Ishikawa (cell line): Measurements from ENCODE around the gene GCDH.

Experiments used
- CEBPB ChIP-seq: IDR thresholded peaks from 2 replicates; pipeline ENCODE4 v1.6.1; 2012
- CREB1 ChIP-seq: IDR thresholded peaks from 2 replicates; pipeline ENCODE4 v1.6.1; 2012; ENCODE audit warnings: low read depth
- EGR1 ChIP-seq: IDR thresholded peaks from 2 replicates; pipeline ENCODE4 v1.6.1; 2012
- EP300 ChIP-seq: IDR thresholded peaks from 2 replicates; pipeline ENCODE4 v1.6.1; 2012; ENCODE audit warnings: borderline replicate concordance
- FOXM1 ChIP-seq: IDR thresholded peaks from 2 replicates; pipeline ENCODE4 v1.6.1; 2012; ENCODE audit warnings: low read depth, borderline replicate concordance
- NFIC ChIP-seq: IDR thresholded peaks from 2 replicates; pipeline ENCODE4 v1.6.1; 2012
- RAD21 ChIP-seq: IDR thresholded peaks from 2 replicates; pipeline ENCODE4 v1.6.1; 2012; ENCODE audit warnings: low read depth
- TAF1 ChIP-seq: IDR thresholded peaks from 2 replicates; pipeline ENCODE4 v1.6.1; 2012; ENCODE audit warnings: low read depth, mild to moderate bottlenecking
- TCF12 ChIP-seq: IDR thresholded peaks from 2 replicates; pipeline ENCODE4 v1.6.1; 2012; ENCODE audit warnings: low read depth
- TEAD4 ChIP-seq: IDR thresholded peaks from 2 replicates; pipeline ENCODE4 v1.6.1; 2012
- YY1 ChIP-seq: IDR thresholded peaks from 2 replicates; pipeline ENCODE4 v1.6.1; 2012; ENCODE audit warnings: low read depth
- ZBTB7A ChIP-seq: IDR thresholded peaks from 2 replicates; pipeline ENCODE4 v1.6.1; 2012; ENCODE audit warnings: low read depth
- TF ChIP-seq, protein P1 (sequence below): IDR thresholded peaks from 2 replicates; pipeline ENCODE4 v1.6.1; 2012; ENCODE audit warnings: low read depth, mild to moderate bottlenecking
- TF ChIP-seq, protein P2 (sequence below): IDR thresholded peaks from 2 replicates; pipeline ENCODE4 v1.6.1; 2012
- TF ChIP-seq, protein P3 (sequence below): IDR thresholded peaks from 2 replicates; pipeline ENCODE4 v1.6.1; 2012

The GCDH gene

DNA sequence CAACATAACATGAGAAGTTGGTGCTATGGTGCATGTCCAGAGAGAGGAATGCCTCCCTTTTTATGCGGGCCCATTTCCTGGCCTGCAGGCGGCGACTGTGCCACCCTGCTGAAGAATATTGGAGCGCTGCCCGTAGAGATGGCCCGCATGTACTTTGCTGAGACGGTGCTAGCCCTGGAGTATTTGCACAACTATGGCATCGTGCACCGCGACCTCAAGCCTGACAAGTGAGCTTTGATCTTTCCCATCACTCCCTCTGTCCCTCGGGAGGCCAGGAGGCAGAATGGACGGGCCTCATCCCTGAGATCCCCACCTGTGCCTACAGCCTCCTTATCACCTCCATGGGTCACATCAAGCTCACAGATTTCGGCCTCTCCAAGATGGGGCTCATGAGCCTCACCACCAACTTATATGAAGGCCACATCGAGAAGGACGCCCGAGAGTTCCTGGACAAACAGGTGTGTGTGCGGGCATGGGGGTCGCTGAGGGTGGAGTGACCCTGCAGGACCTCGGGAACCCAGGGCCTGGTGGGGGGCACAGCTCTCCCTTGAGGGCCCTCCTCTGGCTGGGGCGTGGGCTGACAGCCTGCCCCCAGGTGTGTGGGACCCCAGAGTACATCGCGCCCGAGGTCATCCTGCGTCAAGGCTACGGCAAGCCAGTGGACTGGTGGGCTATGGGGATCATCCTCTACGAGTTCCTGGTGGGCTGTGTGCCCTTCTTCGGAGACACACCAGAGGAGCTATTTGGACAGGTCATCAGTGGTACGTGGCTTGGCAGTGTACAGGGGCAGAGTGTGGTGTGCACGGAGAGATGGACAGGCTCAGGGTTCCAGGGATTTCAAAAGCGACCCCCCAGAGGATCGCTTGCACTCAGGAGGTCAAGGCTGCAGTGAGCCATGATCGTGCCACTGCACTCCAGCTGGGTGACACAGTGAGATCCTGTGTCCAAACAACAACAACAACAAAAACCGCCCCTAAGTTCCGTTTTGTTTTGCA lies 25.9 kb upstream of the GCDH start:
- TF ChIP-seq CEBPB, result no peak
- TF ChIP-seq TEAD4, result no peak
- no peak for TF ChIP-seq EP300
- TF ChIP-seq CREB1, result no peak
- TF ChIP-seq, protein P1, sequence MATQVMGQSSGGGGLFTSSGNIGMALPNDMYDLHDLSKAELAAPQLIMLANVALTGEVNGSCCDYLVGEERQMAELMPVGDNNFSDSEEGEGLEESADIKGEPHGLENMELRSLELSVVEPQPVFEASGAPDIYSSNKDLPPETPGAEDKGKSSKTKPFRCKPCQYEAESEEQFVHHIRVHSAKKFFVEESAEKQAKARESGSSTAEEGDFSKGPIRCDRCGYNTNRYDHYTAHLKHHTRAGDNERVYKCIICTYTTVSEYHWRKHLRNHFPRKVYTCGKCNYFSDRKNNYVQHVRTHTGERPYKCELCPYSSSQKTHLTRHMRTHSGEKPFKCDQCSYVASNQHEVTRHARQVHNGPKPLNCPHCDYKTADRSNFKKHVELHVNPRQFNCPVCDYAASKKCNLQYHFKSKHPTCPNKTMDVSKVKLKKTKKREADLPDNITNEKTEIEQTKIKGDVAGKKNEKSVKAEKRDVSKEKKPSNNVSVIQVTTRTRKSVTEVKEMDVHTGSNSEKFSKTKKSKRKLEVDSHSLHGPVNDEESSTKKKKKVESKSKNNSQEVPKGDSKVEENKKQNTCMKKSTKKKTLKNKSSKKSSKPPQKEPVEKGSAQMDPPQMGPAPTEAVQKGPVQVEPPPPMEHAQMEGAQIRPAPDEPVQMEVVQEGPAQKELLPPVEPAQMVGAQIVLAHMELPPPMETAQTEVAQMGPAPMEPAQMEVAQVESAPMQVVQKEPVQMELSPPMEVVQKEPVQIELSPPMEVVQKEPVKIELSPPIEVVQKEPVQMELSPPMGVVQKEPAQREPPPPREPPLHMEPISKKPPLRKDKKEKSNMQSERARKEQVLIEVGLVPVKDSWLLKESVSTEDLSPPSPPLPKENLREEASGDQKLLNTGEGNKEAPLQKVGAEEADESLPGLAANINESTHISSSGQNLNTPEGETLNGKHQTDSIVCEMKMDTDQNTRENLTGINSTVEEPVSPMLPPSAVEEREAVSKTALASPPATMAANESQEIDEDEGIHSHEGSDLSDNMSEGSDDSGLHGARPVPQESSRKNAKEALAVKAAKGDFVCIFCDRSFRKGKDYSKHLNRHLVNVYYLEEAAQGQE, result no peak
- TF ChIP-seq TAF1, result no peak
- TF ChIP-seq, protein P2, sequence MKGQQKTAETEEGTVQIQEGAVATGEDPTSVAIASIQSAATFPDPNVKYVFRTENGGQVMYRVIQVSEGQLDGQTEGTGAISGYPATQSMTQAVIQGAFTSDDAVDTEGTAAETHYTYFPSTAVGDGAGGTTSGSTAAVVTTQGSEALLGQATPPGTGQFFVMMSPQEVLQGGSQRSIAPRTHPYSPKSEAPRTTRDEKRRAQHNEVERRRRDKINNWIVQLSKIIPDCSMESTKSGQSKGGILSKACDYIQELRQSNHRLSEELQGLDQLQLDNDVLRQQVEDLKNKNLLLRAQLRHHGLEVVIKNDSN, result no peak
- no peak for TF ChIP-seq YY1
- TF ChIP-seq RAD21, result no peak
- TF ChIP-seq ZBTB7A, result no peak
- TF ChIP-seq EGR1, result no peak
- no peak for TF ChIP-seq TCF12
- TF ChIP-seq, protein P3, sequence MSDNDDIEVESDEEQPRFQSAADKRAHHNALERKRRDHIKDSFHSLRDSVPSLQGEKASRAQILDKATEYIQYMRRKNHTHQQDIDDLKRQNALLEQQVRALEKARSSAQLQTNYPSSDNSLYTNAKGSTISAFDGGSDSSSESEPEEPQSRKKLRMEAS, result no peak
- TF ChIP-seq NFIC, result no peak
- no peak for TF ChIP-seq FOXM1

DNA sequence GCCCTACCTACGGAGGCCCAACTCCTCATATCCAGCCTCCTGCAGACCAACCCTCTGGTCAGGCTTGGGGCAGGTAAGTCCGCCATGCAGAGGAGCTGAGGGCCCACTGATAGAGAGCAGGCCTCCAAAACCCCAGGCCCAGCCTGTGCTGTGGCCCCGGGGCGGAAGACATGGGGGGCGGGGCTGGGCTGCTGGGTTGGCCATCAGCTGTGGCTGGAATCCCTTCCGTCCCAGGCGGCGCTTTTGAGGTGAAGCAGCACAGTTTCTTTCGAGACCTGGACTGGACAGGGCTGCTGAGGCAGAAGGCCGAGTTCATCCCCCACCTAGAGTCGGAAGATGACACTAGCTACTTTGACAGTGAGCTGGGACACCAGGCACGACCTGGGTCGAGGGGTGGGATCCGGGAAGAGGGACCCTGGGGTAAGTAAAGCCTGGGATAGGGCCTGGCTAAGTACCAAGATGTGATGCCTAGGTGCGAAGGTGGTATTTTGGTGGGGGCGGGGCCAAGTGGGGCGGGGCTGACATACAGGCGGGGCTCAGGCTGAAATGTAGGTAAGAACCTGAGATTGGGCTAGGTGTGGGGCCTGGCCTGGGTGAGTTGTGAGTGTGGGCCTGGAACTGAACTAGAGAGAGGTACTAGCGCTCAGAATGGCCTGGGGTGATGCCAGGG lies 25.1 kb upstream of the GCDH start:
- TF ChIP-seq EGR1 (no peak), CREB1 (no peak), YY1 (no peak)

GRCh38 chr19:12866416-12867119 lies 24.4 kb upstream of the GCDH start:
- TF ChIP-seq ZBTB7A (no peak), CEBPB (no peak), NFIC (no peak), TCF12 (no peak), EGR1 (no peak), YY1 (no peak), RAD21 (no peak)

DNA sequence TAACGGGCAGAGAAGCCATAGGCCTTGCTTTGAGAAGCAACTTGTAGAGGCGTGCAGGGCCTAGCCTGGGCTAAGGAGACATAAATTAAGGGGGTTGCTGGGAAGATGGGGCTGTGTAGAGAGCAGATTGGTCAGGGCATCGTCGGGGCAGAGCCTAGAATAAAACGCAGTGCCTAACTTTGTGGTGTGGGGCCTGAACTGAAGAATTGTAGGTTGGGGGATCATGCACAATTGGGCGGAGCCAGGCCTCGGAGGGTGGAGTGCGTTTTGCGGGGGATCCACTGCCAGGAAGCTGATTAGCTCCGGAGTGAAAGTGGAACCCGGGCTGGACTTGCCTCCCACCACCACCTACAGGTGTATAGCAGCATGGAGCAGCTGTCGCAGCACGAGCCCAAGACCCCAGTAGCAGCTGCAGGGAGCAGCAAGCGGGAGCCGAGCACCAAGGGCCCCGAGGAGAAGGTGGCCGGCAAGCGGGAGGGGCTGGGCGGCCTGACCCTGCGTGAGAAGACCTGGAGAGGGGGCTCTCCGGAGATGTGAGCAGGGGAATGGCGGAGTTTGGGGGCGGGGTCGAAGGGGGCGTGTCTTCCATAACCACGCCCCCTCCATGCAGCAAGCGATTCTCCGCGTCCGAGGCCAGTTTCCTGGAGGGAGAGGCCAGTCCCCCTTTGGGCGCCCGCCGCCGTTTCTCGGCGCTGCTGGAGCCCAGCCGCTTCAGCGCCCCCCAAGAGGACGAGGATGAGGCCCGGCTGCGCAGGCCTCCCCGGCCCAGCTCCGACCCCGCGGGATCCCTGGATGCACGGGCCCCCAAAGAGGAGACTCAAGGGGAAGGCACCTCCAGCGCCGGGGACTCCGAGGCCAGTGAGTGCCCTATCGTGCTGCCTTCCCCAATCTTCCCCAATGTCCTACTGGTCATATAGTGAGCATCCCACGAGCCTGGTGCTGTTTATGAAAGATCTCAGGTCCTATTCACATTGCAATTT lies 23.6 kb upstream of the GCDH start:
- no peak for TF ChIP-seq EGR1
- no peak for TF ChIP-seq CEBPB
- no peak for TF ChIP-seq TAF1
- no peak for TF ChIP-seq TCF12
- TF ChIP-seq TEAD4, result no peak
- TF ChIP-seq CREB1, result no peak
- TF ChIP-seq, protein P1, result no peak
- no peak for TF ChIP-seq ZBTB7A
- no peak for TF ChIP-seq NFIC
- TF ChIP-seq YY1, result no peak
- no peak for TF ChIP-seq EP300
- TF ChIP-seq FOXM1, result no peak
- TF ChIP-seq, protein P3, result no peak
- TF ChIP-seq RAD21, result no peak
- TF ChIP-seq, protein P2, result no peak
